ENCODE results near the gene MRGPRG.
"Not testable (repeated sequence)": the region's sequence is repeated elsewhere in the genome, so short reads cannot be mapped to it uniquely, and the experiment has no call there.

DNA sequence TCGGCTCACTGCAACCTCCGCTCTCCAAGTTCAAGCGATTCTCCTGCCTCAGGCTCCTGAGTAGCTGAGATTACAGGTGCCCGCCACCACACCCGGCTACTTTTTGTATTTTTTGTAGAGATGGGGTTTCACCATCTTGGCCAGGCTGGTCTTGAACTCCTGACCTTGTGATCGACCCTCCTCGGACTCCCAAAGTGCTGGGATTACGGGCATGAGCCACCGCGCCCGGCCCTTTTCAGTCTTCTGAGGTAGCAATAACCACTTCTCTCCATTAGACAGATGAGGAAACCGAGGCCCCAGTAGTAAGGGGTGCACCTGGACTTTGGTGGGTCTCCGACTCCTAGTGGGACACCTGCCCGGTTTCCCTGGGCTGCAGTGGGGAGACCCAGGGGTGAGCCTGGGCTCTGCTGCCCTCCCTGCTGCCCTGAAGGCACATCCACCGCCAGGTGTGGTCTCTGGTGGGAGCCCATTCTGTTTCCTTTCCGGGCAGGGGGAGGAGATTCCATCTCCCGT lies 49.8 kb downstream of the MRGPRG start:
- TF ChIP-seq CTCF, POLR2A (IDR thresholded peaks at IDR 0.05): not testable (repeated sequence)

Data from tibial nerve (tissue), 3 donors.